Activated effector memory CD4-positive, alpha-beta T cell treated with anti-CD3 and anti-CD28 coated beads, Interleukin-2, amount 50 U/mL, for 16 hours (primary cell): ENCODE measurements around the gene CPE.

Experiments used
- DNase-seq: peaks from one replicate; pipeline ENCODE4 v3.0.0-alpha.2; 2020

Gene CPE

GRCh38 chr4:165367040-165367439 lies 11.8 kb upstream of the CPE start:
- DNase-seq: no peak

- DNase-seq: no peak
Measured at GRCh38 chr4:165368114-165368513, 10.7 kb upstream of the CPE start.

GRCh38 chr4:165368567-165368966 lies 10.2 kb upstream of the CPE start:
- DNase-seq: no peak

- no peak for DNase-seq
Measured at GRCh38 chr4:165369522-165369921, 9.3 kb upstream of the CPE start.

- no peak for DNase-seq
Measured at GRCh38 chr4:165370530-165370929, 8.3 kb upstream of the CPE start.

- DNase-seq: no peak
Measured at GRCh38 chr4:165375465-165375864, 3.3 kb upstream of the CPE start.

- DNase-seq: no peak
Measured at GRCh38 chr4:165378398-165378744, 437 bp upstream of the CPE start.

- DNase-seq: no peak
Measured at GRCh38 chr4:165379678-165380064, 863 bp downstream of the CPE start.

GRCh38 chr4:165380805-165381204 lies 2.0 kb downstream of the CPE start:
- DNase-seq: no peak

- no peak for DNase-seq
Measured at GRCh38 chr4:165381821-165382373, 3.1 kb downstream of the CPE start.

GRCh38 chr4:165382640-165383039 lies 3.8 kb downstream of the CPE start:
- no peak for DNase-seq

GRCh38 chr4:165383591-165384073 lies 4.8 kb downstream of the CPE start:
- DNase-seq: no peak

- no peak for DNase-seq
Measured at GRCh38 chr4:165384186-165384585, 5.4 kb downstream of the CPE start.

- DNase-seq: no peak
Measured at GRCh38 chr4:165384598-165384997, 5.8 kb downstream of the CPE start.

- DNase-seq: no peak
Measured at GRCh38 chr4:165385126-165385525, 6.3 kb downstream of the CPE start.

- DNase-seq: no peak
Measured at GRCh38 chr4:165386328-165386727, 7.5 kb downstream of the CPE start.

- no peak for DNase-seq
Measured at GRCh38 chr4:165388756-165389155, 9.9 kb downstream of the CPE start.

- no peak for DNase-seq
Measured at GRCh38 chr4:165393051-165393450, 14.2 kb downstream of the CPE start.

GRCh38 chr4:165393704-165394103 lies 14.9 kb downstream of the CPE start:
- no peak for DNase-seq

- DNase-seq: no peak
Measured at GRCh38 chr4:165394275-165394674, 15.5 kb downstream of the CPE start.

GRCh38 chr4:165398570-165398969 lies 19.8 kb downstream of the CPE start:
- DNase-seq: no peak

- no peak for DNase-seq
Measured at GRCh38 chr4:165402375-165402774, 23.6 kb downstream of the CPE start.

GRCh38 chr4:165403048-165403447 lies 24.2 kb downstream of the CPE start:
- DNase-seq: no peak

GRCh38 chr4:165403637-165404036 lies 24.8 kb downstream of the CPE start:
- DNase-seq: no peak

- DNase-seq: no peak
Measured at GRCh38 chr4:165404080-165404479, 25.3 kb downstream of the CPE start.

GRCh38 chr4:165404696-165405095 lies 25.9 kb downstream of the CPE start:
- no peak for DNase-seq
